K562 (cell line): Measurements from ENCODE around the gene ZFPM1. TPM values are rescaled to one million over a fixed set of nuclear protein-coding genes. Genes with fewer than 3 reads are reported as not detected.

ENCODE experiments used
- BACH1 ChIP-seq: fragments of 200-800 bp; sonication (Bioruptor generic); IDR thresholded peaks from 2 replicates; pipeline ENCODE4 v1.6.1; 2016; ENCODE audit warnings: missing genetic modification characterization, missing compliant biosample characterization
- ETV5 ChIP-seq: sonication (generic); formaldehyde crosslinking; IDR thresholded peaks from 2 replicates; pipeline ENCODE4 v1.4.0; 2020; ENCODE audit warnings: low read depth, mild to moderate bottlenecking, missing genetic modification reagents
- HDAC2 ChIP-seq: fragments of 450-650 bp; IDR thresholded peaks from 2 replicates; pipeline ENCODE4 v1.6.1; 2016; ENCODE audit warnings: mild to moderate bottlenecking
- HMGN3 ChIP-seq: IDR thresholded peaks from 2 replicates; pipeline ENCODE4 v1.6.1; 2011; ENCODE audit warnings: borderline replicate concordance, low read depth, mild to moderate bottlenecking, mixed read lengths, low read length; ENCODE audit not compliant: insufficient read length; ENCODE audit errors: extremely low read depth
- MCM5 ChIP-seq: fragments of 450-650 bp; IDR thresholded peaks from 2 replicates; pipeline ENCODE4 v1.6.1; 2016; ENCODE audit warnings: low read depth
- POLR3A ChIP-seq: IDR thresholded peaks from 2 replicates; pipeline ENCODE4 v1.6.1; 2011; ENCODE audit warnings: borderline replicate concordance, mild to moderate bottlenecking, moderate library complexity; ENCODE audit not compliant: insufficient read length, insufficient read depth; ENCODE audit errors: extremely low read depth
- PRMT5 ChIP-seq: sonication (generic); formaldehyde crosslinking; IDR thresholded peaks from 2 replicates; pipeline ENCODE4 v1.5.0; 2020; ENCODE audit warnings: missing genetic modification reagents
- RAD21 ChIP-seq, 2 experiments: fragments of 250-450 bp in 1 of 2; fragments of 450-650 bp in 1 of 2; sonication (Bioruptor Pico) in 1 of 2; formaldehyde crosslinking in 1 of 2; IDR thresholded peaks in 1 of 2; conservative IDR thresholded peaks in 1 of 2; 2 replicates each; pipeline versions ENCODE4 v1.4.0 to v1.8.0; 2020 to 2022; ENCODE audit warnings: mild to moderate bottlenecking in 2 of 2, moderate library complexity in 1 of 2
- SMC3 ChIP-seq: conservative IDR thresholded peaks from 2 replicates; pipeline ENCODE4 v1.6.1; 2011; ENCODE audit warnings: low read depth, low read length, improper control_type of control experiment; ENCODE audit not compliant: insufficient read depth
- SOX6 ChIP-seq: fragments of 450-650 bp; IDR thresholded peaks from 2 replicates; pipeline ENCODE4 v1.6.1; 2014; ENCODE audit warnings: mild to moderate bottlenecking
- THRAP3 ChIP-seq: fragments of 450-650 bp; IDR thresholded peaks from 2 replicates; pipeline ENCODE4 v1.6.1; 2016; ENCODE audit warnings: mild to moderate bottlenecking, inconsistent platforms, borderline replicate concordance
- ZBTB1 ChIP-seq: sonication (generic); formaldehyde crosslinking; IDR thresholded peaks from 2 replicates; pipeline ENCODE4 v1.8.1; 2023; ENCODE audit warnings: missing genetic modification reagents, low read depth, mild to moderate bottlenecking, borderline replicate concordance
- ZNF217 ChIP-seq: sonication (generic); formaldehyde crosslinking; IDR thresholded peaks from 2 replicates; pipeline ENCODE4 v1.8.0; 2022; ENCODE audit warnings: mild to moderate bottlenecking, missing genetic modification reagents
- ZNF76 ChIP-seq: fragments of 250-450 bp; sonication (Bioruptor Pico); IDR thresholded peaks from 2 replicates; pipeline ENCODE4 v1.4.0; 2020; ENCODE audit warnings: mild to moderate bottlenecking, moderate library complexity, borderline replicate concordance
- ZNF766 ChIP-seq: fragments of 200-800 bp; sonication (Bioruptor generic); conservative IDR thresholded peaks from 2 replicates; pipeline ENCODE4 v1.6.1; 2016; ENCODE audit warnings: missing genetic modification characterization, missing compliant biosample characterization
- polyA plus RNA-seq, 8 experiments: library from polyadenylated mRNA; depleted of rRNA in 4 of 8; stranded (reverse) in 5 of 8; unstranded in 3 of 8; fragments of >200 nt; fragmentation: Nextera tagmentation in 2 of 8; fragmentation: Illumina TruSeq in 1 of 8; extraction: Ambion mirVana in 2 of 8; extraction: Trizol in 1 of 8; gene quantifications; 2 replicates each; pipeline versions ENCODE4 v1.2.1 to v1.2.3, GENCODE V29; 2011 to 2014; ENCODE audit warnings: inconsistent platforms in 1 of 8, missing spikeins in 1 of 8
- total RNA-seq, 7 experiments: library from RNA; depleted of rRNA in 6 of 7; stranded (reverse); fragments of >200 nt in 6 of 7; fragmentation: Illumina TruSeq in 2 of 7; extraction: Trizol in 2 of 7; gene quantifications; 2 replicates each; pipeline versions ENCODE4 v1.2.1 to v1.2.3, GENCODE V29; 2011 to 2021; ENCODE audit warnings: low replicate concordance in 1 of 7
- TF ChIP-seq, protein P1 (sequence below): fragments of 450-650 bp; conservative IDR thresholded peaks from 2 replicates; pipeline ENCODE4 v1.6.1; 2016; ENCODE audit warnings: missing genetic modification characterization, low read depth, mild to moderate bottlenecking, control low read depth, missing compliant biosample characterization
- TF ChIP-seq, protein P2 (sequence below): fragments of 250-450 bp; sonication (Bioruptor Pico); IDR thresholded peaks from 2 replicates; pipeline ENCODE4 v1.4.0; 2020; ENCODE audit warnings: mild to moderate bottlenecking, moderate library complexity, borderline replicate concordance
- TF ChIP-seq, protein P3 (sequence below): fragments of 250-450 bp; sonication (Bioruptor Pico); IDR thresholded peaks from 2 replicates; pipeline ENCODE4 v1.5.0; 2022; ENCODE audit warnings: mild to moderate bottlenecking

ZFPM1 gene
- total and polyA plus RNA-seq, 9 of the 15 experiments (the other 6 are each of a cell fraction or from before 2014, with no cell fraction given) = 0.03 to 35.9 (median 1.4) TPM

DNA sequence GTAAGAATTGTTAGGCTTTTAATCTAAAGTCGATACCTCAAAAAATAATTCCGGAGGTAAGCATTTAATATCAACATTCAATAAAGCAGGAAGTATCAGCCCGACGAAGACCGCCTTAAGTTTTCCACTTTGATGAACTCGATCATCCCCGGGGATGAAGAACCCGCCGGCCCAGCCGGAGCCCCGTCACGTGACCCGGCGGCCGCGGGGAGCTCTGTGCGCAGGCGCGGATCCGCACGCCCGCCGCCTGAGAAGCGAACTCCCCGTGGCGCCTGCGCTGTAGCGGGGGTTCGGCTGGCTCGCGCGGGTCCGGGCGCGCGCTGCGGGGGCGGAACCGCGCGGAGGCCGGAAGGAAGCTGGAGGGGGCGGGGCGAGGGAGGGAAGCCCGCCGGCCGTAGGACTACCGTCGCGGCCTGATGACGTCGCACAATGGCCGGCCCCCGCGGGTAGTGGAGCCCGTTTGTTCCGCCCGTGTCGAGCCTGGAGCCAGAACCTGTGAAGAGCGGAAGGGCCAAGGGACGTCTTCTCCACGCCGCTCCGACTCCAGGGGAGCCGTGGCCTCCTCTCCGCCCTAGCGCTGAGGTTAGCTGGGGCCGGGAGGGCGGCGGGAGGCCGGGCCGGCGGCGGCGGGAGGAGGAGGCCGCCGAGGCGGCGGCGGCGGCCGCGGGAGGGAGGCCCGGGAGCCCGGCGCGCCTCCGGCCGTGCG lies 117.1 kb downstream of the ZFPM1 start, which contains the start of gene ZC3H18 (continued):
- TF ChIP-seq, protein P1, sequence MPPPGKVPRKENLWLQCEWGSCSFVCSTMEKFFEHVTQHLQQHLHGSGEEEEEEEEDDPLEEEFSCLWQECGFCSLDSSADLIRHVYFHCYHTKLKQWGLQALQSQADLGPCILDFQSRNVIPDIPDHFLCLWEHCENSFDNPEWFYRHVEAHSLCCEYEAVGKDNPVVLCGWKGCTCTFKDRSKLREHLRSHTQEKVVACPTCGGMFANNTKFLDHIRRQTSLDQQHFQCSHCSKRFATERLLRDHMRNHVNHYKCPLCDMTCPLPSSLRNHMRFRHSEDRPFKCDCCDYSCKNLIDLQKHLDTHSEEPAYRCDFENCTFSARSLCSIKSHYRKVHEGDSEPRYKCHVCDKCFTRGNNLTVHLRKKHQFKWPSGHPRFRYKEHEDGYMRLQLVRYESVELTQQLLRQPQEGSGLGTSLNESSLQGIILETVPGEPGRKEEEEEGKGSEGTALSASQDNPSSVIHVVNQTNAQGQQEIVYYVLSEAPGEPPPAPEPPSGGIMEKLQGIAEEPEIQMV (tag) = no peak
- TF ChIP-seq ZNF217 (no peak), ZBTB1 (CRISPR knock-in tag) (no peak), ETV5 (peak; percentile 98), MCM5 (no peak), ZNF76 (CRISPR knock-in tag) (no peak), PRMT5 (CRISPR knock-in tag) (no peak), ZNF766 (CRISPR knock-in tag) (no peak), HDAC2 (0 out of 2 replicates have a peak, but pooled peaks have one; percentile 31), RAD21 (CRISPR knock-in tag; conservative IDR thresholded peaks at IDR 0.05 in 1 of 2, IDR thresholded peaks at IDR 0.05 in 1 of 2) (no peak), BACH1 (tag) (peak; percentile 79; the same call in 1 of the 2 replicates), HMGN3 (peak; percentile 81), SMC3 (0 out of 2 replicates have a peak, but pooled peaks have one; percentile 4), SOX6 (no peak), POLR3A (no peak), THRAP3 (no peak)
- TF ChIP-seq, protein P2, sequence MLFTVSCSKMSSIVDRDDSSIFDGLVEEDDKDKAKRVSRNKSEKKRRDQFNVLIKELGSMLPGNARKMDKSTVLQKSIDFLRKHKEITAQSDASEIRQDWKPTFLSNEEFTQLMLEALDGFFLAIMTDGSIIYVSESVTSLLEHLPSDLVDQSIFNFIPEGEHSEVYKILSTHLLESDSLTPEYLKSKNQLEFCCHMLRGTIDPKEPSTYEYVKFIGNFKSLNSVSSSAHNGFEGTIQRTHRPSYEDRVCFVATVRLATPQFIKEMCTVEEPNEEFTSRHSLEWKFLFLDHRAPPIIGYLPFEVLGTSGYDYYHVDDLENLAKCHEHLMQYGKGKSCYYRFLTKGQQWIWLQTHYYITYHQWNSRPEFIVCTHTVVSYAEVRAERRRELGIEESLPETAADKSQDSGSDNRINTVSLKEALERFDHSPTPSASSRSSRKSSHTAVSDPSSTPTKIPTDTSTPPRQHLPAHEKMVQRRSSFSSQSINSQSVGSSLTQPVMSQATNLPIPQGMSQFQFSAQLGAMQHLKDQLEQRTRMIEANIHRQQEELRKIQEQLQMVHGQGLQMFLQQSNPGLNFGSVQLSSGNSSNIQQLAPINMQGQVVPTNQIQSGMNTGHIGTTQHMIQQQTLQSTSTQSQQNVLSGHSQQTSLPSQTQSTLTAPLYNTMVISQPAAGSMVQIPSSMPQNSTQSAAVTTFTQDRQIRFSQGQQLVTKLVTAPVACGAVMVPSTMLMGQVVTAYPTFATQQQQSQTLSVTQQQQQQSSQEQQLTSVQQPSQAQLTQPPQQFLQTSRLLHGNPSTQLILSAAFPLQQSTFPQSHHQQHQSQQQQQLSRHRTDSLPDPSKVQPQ (CRISPR knock-in tag) = no peak
- TF ChIP-seq, protein P3, sequence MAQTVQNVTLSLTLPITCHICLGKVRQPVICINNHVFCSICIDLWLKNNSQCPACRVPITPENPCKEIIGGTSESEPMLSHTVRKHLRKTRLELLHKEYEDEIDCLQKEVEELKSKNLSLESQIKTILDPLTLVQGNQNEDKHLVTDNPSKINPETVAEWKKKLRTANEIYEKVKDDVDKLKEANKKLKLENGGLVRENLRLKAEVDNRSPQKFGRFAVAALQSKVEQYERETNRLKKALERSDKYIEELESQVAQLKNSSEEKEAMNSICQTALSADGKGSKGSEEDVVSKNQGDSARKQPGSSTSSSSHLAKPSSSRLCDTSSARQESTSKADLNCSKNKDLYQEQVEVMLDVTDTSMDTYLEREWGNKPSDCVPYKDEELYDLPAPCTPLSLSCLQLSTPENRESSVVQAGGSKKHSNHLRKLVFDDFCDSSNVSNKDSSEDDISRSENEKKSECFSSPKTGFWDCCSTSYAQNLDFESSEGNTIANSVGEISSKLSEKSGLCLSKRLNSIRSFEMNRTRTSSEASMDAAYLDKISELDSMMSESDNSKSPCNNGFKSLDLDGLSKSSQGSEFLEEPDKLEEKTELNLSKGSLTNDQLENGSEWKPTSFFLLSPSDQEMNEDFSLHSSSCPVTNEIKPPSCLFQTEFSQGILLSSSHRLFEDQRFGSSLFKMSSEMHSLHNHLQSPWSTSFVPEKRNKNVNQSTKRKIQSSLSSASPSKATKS = no peak
